Activated CD8-positive, alpha-beta memory T cell treated with anti-CD3 and anti-CD28 coated beads, Interleukin-2, amount 50 U/mL, for 1 hour (primary cell): Measurements from ENCODE around the gene NXN.
"Not testable (repeated sequence)": the region's sequence is repeated elsewhere in the genome, so short reads cannot be mapped to it uniquely, and the experiment has no call there.

Experiments
- DNase-seq: peaks from one replicate; pipeline ENCODE4 v3.0.0-alpha.2; 2020; ENCODE audit errors: extremely low read depth

Gene NXN

GRCh38 chr17:1006054-1006453 lies 26.5 kb upstream of the NXN start:
- no peak for DNase-seq

DNA sequence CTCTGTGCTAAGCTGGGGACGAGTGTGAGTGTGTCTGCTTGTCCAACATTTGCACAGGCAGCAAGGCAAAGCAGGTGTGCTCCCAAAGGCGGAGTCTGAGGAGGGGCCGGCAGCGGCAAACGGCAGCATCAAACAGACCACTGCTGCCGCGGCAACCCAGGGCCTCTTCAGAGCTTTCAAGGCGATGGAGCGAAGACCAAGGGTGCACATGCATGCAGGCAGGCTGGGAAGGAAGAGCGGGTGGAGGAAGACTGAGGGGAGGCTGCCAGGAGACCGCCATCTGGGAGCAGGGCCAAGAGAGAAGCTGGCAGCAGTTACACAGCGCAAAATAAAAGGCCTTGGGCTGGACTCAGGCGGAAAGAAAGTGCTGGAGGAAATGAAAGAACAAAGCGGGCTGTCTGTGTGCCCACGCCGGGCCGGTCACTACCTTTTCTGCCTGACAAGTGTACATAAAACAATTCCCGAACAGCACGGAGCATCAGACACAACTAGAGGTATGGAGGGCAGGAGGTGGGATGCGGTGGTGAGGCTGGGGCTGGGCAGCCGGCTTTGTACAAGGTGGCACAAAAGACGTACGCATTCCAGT lies 25.9 kb upstream of the NXN start:
- no peak for DNase-seq

- DNase-seq = no peak
Measured at GRCh38 chr17:1004769-1005295, 25.3 kb upstream of the NXN start.

DNA sequence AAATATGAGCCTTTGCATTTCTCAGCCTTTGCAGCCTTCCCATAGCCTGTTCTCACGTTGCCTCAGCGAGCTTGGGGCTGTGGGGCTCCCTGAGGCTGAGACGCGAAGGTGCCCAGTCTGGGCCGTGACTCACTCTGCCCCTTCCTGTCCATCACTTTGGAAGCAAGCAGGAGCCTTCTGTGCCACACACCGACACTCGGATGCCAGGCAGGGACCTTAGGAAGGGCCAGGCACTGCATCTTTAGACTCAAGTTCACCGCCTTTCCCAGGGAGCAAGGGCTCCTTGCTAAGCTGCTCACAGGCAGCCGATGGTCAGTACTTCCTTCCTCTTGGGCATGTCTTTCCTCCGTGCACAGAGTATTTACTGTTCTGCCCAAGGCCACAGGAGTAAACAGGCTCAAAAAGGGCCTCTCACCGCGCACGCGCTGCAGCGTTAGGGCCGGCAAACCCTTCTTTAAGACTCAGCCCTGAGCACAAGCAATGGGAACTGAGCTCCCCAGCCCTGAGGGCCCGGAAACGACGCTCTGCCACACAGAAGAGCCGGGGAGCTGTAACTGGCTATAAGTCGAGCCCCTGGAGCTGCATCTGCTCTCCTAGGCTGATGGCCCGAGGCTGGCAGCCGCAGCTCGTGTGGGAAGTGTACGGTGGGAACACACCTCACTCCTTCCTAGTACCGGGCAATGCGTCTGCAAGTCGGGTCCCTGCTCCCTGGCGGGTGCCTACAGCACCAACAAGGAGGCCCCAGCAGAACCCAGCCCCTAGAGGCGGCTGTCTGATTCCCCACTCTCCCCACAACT lies 24.6 kb upstream of the NXN start:
- DNase-seq = no peak

DNA sequence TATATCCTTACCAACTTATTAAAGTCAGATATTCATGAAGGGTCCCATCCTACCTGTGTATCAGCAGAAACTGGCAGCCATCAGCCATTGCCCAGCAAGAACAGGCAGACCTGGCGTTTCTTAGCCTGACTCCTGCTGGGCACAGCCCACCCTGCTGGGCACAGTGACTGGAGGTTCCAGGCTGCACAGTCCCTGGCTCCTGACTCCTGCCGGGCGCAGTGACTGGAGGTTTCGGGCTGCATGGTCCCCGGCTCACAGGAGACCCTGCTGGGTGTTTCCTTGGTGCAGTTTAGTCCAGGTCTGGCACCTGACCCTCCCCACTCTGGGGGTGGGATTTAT lies 24.0 kb upstream of the NXN start:
- no peak for DNase-seq

- DNase-seq = no peak
Measured at GRCh38 chr17:1002771-1003555, 23.4 kb upstream of the NXN start.

DNA sequence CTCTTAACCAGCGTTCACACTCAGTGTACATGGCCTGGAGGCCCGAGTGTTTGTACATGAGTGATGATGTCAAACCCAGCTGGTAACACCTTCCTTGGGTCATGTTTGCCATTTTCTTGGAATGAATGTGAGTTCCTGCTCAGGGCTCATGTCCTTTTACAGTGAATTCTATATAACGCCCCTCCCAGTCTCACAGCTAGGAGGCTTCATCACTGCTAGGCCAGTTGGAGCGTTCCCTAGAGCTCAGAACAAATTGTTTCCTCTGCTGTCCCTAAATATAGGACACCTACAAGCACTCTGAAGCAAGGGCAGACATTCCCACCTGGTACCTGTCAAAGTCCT lies 22.8 kb upstream of the NXN start:
- DNase-seq = no peak

GRCh38 chr17:1001640-1002411 lies 22.2 kb upstream of the NXN start:
- no peak for DNase-seq

DNA sequence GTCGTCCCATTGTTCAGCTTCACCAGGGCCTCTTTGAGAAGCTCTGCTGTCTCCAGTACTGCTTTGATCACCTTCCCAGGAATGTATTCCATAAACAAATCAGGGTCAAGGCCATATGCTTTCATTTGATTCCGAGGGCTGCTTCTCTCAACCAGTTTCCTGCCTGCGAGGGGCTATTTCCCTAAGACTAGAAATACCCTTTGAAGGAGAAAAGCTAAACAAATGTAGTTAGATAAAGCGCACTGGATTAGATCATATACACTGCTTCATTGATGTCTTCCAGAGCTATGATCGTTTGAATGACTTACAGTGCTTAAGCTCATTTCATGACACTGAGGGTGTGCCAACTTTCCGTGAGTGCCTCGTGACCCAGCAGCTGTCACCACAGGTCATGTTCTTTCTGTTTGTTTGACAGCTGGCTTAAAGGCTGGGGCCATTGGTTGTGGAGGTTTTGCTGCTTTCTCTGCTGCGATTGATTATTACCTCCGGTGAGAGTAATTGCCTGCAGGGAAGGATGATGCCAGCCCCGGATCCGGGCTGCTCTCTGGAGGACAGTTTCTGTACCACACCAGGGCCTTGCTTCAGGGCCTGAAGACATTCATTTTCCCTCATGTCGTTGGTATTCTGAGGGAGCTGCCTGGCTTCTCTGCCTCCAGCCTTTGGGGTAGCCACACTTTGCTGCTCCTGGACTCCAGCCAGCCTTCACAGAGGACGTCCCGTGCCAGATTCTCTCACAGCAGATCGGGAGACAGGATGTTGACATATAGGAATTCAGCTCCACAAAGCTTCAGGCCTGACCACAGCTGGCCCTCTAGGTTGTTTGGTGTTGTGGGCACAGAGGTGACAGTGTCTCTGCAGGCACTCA lies 21.3 kb upstream of the NXN start:
- no peak for DNase-seq

GRCh38 chr17:998111-998510 lies 18.5 kb upstream of the NXN start:
- no peak for DNase-seq

GRCh38 chr17:996554-997344 lies 17.2 kb upstream of the NXN start, which contains the start of gene TIMM22:
Gene TIMM22 (plus strand): TSS chr17:997129. CDS start chr17:997143, 14 bp downstream.
- peak; percentile 83 for DNase-seq

DNA sequence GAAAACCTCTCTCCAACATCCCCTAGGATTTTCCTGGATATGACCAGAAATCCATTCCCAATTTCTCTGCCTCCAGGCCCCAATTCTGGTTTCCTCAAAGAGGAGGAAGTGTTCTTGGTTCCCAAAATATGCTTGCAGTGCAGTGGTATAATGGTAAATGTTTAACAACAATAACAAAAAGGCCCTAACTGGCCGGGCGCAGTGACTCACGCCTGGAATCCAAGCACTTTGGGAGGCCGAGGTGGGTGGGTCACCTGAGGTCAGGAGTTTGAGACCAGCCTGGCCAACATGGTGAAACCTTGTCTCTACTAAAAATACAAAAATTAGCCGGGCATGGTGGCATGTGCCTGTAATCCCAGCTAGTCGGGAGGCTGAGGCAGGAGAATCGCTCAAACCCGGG lies 15.7 kb upstream of the NXN start:
- DNase-seq = not testable (repeated sequence)

DNA sequence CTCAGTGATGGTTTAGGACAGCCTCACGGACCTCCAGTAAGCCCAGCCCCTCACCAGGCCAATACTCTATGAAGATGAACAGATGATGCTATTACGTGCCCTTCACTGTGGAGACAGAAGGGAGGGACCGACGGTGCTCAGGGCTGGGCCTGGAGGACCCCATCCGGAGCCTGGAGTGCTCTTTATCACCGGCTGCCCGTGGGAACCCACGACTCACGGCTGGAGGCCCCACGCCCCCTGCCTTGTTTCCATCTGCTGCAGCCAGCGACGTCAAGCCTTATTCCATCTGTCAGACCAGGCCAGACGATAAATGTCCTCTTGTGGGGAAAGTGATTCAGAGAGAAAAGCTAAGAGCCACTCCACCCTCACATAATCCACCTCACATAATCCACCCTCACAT lies 13.4 kb upstream of the NXN start:
- no peak for DNase-seq

DNA sequence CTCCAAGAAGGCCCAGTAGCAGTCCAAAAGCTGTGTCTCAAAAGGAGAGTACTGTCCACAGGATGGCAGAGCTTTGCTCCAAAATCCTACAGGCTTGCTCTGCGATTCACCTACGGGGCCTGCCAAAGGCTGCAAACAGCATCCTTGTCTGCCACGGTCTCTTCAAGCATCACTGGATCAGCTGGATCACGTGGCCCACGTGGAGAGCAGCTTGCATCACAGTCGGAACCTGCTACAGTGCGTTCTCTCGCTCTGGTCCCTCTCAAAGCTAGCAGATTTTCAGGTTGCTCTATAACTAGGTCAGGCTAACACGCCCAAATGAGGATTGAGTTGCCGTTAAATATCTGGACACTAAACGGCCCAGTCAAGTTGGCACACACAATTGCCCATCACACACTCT lies 9.0 kb upstream of the NXN start:
- no peak for DNase-seq

DNA sequence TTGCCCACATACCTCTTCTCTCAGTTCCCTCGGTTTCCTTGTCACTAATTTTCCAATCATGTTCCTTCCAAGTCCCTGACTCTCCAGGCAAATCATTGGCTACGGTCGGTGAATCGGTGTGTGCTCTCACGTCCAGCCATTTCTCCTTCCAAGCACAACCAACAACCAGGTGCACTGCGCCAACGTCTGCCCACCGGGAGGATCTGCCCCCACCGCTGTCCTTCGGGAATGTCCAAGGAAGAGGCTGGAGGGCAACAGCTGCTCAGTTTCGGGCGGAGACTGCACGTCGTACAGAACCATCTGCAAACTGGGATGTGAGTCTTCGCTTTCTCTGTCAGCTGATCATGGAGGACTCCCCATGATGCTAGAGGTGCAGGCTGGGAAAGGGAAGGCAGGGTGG lies 8.4 kb upstream of the NXN start:
- no peak for DNase-seq

DNA sequence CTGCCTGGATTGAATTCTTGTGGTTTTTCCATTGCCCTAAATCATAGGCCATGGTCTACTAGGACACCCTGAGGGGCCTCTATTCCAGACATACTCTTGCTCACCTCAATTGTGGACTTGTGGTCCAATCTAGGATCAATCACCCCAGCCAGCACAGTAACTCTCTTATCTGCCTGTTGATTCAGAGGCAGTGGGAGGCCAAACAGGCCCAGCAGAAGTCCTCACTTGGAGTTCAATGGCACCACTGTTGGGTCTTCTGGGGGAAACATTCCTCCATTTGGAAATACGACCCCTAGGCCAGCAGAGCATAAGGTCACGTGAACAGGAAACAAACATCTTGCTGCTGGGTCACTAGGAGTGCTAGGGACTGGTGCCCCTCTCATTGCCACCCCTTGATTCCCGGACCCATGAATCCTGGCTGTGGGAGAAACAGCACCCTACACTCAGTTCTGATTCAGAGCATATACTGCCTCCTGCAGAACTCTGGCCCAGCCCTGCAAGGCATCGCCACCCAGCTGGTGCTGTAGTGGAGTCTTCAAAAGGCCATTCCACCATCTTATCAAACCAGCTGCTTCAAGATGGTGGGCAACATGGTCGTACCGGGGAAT lies 6.8 kb upstream of the NXN start:
- no peak for DNase-seq

- no peak for DNase-seq
Measured at GRCh38 chr17:983921-984320, 4.3 kb upstream of the NXN start.

GRCh38 chr17:981292-981658 lies 1.7 kb upstream of the NXN start:
- DNase-seq = no peak

DNA sequence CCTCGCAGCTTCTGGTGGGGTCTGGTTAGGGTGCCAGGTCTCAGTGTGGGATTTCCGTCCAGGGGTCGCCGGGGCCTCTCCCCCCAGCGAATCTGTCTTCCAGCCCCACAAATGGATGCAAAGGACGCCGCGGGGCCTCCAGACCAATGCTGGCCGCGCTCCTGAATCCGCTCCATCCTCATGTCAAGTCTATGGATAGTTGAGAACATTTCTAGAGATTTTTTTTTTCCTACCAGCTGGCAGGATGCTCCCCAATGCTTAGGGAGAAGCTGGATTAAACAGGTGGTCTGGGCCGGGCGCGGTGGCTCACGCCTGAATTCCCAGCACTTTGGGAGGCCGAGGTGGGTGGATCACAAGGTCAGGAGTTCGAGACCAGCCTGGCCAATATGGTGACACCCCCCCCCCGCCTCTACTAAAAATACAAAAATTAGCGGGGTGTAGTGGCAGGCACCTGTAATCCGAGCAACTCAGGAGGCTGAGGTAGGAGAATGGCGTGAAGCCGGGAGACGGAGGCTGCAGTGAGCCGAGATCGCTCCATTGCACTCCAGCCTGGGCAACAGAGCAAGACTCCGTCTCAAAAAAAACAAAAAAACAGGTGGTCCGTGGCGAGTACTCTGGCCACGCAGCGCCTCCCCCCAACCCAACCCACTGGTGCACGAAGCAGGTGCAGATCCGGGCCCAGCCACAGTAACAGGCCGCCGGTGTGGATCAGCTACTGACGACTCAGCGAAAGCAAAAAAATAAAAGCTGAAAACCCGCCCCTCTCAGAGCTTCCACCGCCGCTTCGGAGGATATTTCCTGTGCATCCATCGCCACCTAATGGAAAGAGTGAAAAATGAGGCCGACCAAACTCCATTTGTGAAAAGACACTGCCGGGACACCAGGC lies 1.1 kb upstream of the NXN start:
- peak; percentile 69 for DNase-seq
